Bronchial smooth muscle cell (primary cell): ENCODE measurements around the gene ARMCX1. TPM values are rescaled to one million over a fixed set of nuclear protein-coding genes. Genes with fewer than 3 reads are reported as not detected.

Experiments used
- total RNA-seq: library from RNA; depleted of rRNA; stranded (reverse); fragments of >200 nt; gene quantifications from 2 replicates; pipeline ENCODE4 v1.2.1, GENCODE V29; 2014

Gene ARMCX1
- 103 and 114 TPM in 2 replicates for total RNA-seq

GRCh38 chrX:101550362-101550750 is at the start of gene ARMCX1:
TSS of gene ARMCX1 (plus strand) at chrX:101550547. CDS start at chrX:101552931, 2,384 bp downstream.

Other genes starting within 250 kb of the ARMCX1 start
- 1.5 and 2.0 TPM in 2 replicates for gene TIMM8A, start 201.8 kb upstream of the ARMCX1 start, total RNA-seq
- gene BTK, start 164.4 kb upstream of the ARMCX1 start, total RNA-seq: not detected in 2 replicates
- gene RPL36A, start 159.5 kb upstream of the ARMCX1 start, total RNA-seq: 470 and 648 TPM in 2 replicates
- 23.3 and 24.7 TPM in 2 replicates for gene GLA, start 142.6 kb upstream of the ARMCX1 start, total RNA-seq
- 101 and 118 TPM in 2 replicates for gene HNRNPH2, start 142.3 kb upstream of the ARMCX1 start, total RNA-seq
- 5.7 and 5.8 TPM in 2 replicates for gene ARMCX4, start 65.1 kb upstream of the ARMCX1 start, total RNA-seq
- 23.4 and 42.4 TPM in 2 replicates for gene ARMCX6, start 67.5 kb downstream of the ARMCX1 start, total RNA-seq
- gene ARMCX3, start 72.6 kb downstream of the ARMCX1 start, total RNA-seq: 107 and 112 TPM in 2 replicates
- 86.1 and 116 TPM in 2 replicates for gene ARMCX2, start 109.3 kb downstream of the ARMCX1 start, total RNA-seq